ENCODE measurements around the gene C12orf56.
A peak's percentile ranks its signal among the peaks of the same experiment; 100 is the strongest.

Gene C12orf56, protein sequence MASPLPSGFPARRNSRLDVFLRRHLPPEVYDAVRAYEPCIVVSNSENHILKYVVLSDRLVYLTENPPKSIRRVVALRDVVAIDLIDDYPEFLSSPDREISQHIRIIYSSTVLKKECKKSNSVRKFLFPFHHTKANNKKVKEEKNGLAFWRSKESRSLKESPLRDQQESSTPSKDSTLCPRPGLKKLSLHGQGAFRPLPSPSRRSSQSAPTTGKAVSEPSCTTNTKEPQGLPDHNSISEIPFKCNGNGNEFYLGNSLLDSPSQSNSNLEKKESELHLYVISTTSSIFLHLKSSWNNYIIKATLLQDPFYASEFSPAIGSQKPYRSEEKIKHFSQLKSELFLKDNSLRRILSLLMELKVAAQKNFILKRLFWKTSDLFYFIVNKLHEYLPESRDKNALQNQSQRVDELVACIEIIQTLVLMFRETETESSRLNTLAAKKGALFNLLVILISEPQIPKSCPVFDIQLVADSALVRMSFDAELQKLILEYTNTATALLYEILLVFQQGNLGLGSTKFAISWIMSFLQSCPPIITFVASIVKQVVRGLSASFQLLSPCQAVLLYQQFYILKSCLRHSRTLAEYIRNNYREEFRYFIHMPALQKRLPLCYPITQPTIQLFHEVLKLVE

DNA sequence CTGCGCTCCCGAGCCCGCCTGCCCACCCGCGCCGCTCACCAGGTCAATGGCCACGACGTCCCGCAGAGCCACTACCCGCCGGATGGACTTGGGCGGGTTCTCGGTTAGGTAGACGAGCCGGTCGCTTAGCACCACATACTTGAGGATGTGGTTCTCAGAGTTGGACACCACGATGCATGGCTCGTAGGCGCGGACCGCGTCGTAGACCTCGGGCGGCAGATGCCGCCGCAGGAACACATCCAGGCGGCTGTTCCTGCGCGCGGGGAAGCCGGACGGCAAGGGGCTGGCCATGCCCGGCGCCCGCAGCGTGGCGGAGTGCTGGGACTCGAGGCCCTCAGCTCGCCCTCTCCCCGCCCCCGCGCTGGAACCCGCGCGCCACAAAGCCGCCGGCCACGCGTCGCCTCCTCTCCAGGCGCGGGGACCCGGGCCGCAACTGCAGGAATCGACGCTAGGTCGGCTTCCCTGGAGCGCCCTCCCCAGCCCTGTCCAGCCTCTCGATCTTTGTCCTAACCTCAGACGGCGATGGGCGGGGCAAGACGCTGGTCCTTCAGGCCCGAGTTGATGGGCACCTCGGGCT, at the start of gene C12orf56:
TSS of gene C12orf56 (minus strand) at position 484 of the 577 bp plus-strand sequence. CDS start at position 291, 193 bp downstream.
- Mint-ChIP-seq H3K36me3 (ENCODE audit: low read depth) (no peaks in the 10 kb centered on the region), H3K27ac (peak within 1 kb of the TSS; percentile 23), H3K4me3 (peak within 1 kb of the TSS; percentile 69), H3K4me1 (ENCODE audit: low read depth) (peaks cover 14% of the 10 kb centered on the region), H3K9me3 (no peaks in the 10 kb centered on the region), H3K27me3 (peaks cover 22% of the 10 kb centered on the region)

- peaks cover 4% of the 10 kb centered on the region for H3K4me1 Mint-ChIP-seq (ENCODE audit: low read depth)
- no peaks in the 10 kb centered on the region for H3K9me3 Mint-ChIP-seq
- no peak overlapping the region for H3K4me3 Mint-ChIP-seq
- no peak overlapping the region for H3K27ac Mint-ChIP-seq
- no peaks in the 10 kb centered on the region for H3K27me3 Mint-ChIP-seq
- peaks cover 80% of the 10 kb centered on the region for H3K36me3 Mint-ChIP-seq (ENCODE audit: low read depth)
Measured at GRCh38 chr12:64440100-64440499, 49.5 kb upstream of the C12orf56 start.

DNA sequence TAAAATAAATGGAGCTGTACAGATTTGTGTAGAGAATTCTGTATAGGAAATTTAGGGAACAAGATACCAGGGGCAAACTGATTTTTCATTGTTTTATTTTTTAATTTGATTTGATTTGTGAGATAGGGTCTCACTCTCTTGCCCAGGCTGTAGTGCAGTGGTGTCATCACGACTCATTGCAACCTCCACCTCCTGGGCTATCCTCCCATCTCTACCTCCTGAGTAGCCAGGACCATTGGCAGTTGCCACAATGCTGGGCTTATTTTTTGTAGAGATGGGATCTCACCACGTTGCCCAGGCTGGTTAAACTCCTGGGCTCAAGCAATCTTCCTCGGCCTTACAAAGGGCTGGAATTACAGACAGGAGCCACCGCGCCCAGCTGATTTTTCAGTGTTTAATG, 43.4 kb upstream of the C12orf56 start:
- Mint-ChIP-seq H3K27ac (no peak overlapping the region), H3K4me1 (ENCODE audit: low read depth) (no peaks in the 10 kb centered on the region), H3K36me3 (ENCODE audit: low read depth) (peaks cover 87% of the 10 kb centered on the region), H3K27me3 (no peaks in the 10 kb centered on the region), H3K9me3 (no peaks in the 10 kb centered on the region), H3K4me3 (no peak overlapping the region)

- Mint-ChIP-seq H3K4me1 (ENCODE audit: low read depth) (no peaks in the 10 kb centered on the region), H3K27ac (no peak overlapping the region), H3K36me3 (ENCODE audit: low read depth) (peaks cover 84% of the 10 kb centered on the region), H3K27me3 (no peaks in the 10 kb centered on the region), H3K9me3 (no peaks in the 10 kb centered on the region), H3K4me3 (no peak overlapping the region)
Measured at GRCh38 chr12:64431791-64432190, 41.2 kb upstream of the C12orf56 start.

GRCh38 chr12:64430886-64431285, 40.3 kb upstream of the C12orf56 start:
- no peak overlapping the region for H3K27ac Mint-ChIP-seq
- no peaks in the 10 kb centered on the region for H3K4me1 Mint-ChIP-seq (ENCODE audit: low read depth)
- no peak overlapping the region for H3K4me3 Mint-ChIP-seq
- H3K36me3 Mint-ChIP-seq (ENCODE audit: low read depth): peaks cover 86% of the 10 kb centered on the region
- no peaks in the 10 kb centered on the region for H3K27me3 Mint-ChIP-seq
- H3K9me3 Mint-ChIP-seq: no peaks in the 10 kb centered on the region

DNA sequence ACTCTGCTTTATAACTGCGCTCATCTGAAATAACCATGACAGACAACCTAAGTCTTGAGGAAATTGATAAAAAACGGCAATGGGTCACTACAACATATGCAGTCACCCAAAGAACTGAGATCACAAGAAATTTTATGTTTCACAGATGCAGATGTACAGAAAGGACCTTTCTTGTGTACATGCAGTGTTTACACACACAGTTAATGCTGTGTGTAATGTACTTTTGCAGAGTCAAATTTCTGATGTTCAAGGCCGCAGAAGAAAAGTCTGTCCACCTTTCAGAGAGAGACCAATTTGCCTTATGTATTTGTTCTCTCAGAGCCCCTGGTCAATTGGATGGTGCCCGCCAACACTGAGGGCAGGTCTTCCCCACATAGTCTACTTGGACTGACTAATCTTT, 38.4 kb upstream of the C12orf56 start:
- Mint-ChIP-seq H3K27me3 (no peaks in the 10 kb centered on the region), H3K4me1 (ENCODE audit: low read depth) (no peaks in the 10 kb centered on the region), H3K9me3 (no peaks in the 10 kb centered on the region), H3K4me3 (no peak overlapping the region), H3K36me3 (ENCODE audit: low read depth) (peaks cover 87% of the 10 kb centered on the region), H3K27ac (no peak overlapping the region)

DNA sequence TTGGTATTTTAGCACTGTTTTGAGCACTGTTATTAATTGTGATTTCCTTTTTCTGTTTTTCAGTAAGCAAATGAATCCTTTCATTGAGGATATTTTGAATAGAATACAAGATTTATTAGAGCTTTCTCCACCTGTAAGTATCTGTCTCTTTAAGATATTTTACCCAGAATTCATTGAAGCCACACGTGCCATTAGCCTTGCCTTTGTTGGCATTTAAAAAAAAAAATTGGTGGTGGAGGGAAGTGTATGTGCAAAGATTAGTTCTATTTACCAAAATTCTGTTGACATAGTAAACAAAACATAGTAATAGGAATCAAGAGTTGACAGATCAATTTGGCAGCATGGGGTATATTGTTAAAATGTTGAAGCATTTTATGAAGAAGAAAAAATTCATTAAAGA, 37.4 kb upstream of the C12orf56 start:
- H3K9me3 Mint-ChIP-seq: no peaks in the 10 kb centered on the region
- peaks cover 89% of the 10 kb centered on the region for H3K36me3 Mint-ChIP-seq (ENCODE audit: low read depth)

DNA sequence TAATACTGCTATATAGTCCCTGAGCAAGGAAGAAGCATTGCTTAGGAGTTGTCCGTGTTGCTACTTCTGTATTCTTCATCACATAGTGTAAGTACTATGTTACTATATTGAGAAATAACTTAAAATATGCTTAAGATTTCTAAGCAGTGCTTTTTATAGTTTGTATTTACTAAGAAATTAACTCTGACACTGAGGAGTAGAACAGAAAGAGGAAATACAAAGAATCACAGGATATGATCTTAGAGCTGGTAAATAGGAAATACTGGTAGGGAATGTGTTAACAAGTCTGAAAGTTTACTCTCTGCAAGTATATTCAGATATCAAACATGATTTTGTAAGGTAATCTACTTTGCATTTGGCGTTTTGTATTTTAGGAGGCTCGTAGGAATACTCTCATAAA, 29.1 kb upstream of the C12orf56 start:
- Mint-ChIP-seq H3K27ac (no peak overlapping the region), H3K36me3 (ENCODE audit: low read depth) (peaks cover 87% of the 10 kb centered on the region), H3K4me3 (no peak overlapping the region), H3K27me3 (no peaks in the 10 kb centered on the region), H3K9me3 (no peaks in the 10 kb centered on the region), H3K4me1 (ENCODE audit: low read depth) (peaks cover 27% of the 10 kb centered on the region)

More for the DNA sequence above, 37.4 kb upstream of the C12orf56 start:
- Mint-ChIP-seq H3K4me3 (no peak overlapping the region), H3K4me1 (ENCODE audit: low read depth) (no peaks in the 10 kb centered on the region), H3K27ac (no peak overlapping the region), H3K27me3 (no peaks in the 10 kb centered on the region)

- Mint-ChIP-seq H3K4me1 (ENCODE audit: low read depth) (peaks cover 27% of the 10 kb centered on the region), H3K27me3 (no peaks in the 10 kb centered on the region), H3K4me3 (peak overlapping the region; percentile 37), H3K27ac (peak overlapping the region; percentile 83), H3K36me3 (ENCODE audit: low read depth) (peaks cover 87% of the 10 kb centered on the region), H3K9me3 (no peaks in the 10 kb centered on the region)
Measured at GRCh38 chr12:64418209-64418608, 27.7 kb upstream of the C12orf56 start.

DNA sequence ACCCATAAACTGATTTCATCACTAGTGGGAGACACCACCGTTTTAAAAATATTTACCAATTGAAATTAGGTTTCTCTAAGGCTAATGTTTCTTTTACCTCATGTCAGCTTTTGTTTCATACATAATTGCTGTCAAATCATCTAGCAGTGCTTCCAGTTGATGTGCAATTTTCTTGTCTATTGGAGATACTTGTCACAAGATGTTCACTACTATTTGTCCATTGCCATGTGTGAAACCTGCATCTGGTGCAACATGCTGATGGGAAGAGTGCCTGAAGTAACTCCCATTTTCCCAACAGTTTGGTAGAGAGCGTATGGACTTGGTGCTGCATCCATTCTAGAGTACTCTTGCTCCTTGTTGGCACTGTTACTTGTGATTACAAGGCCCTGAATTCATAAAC, 23.3 kb upstream of the C12orf56 start:
- Mint-ChIP-seq H3K9me3 (no peaks in the 10 kb centered on the region), H3K36me3 (ENCODE audit: low read depth) (peaks cover 83% of the 10 kb centered on the region), H3K27me3 (no peaks in the 10 kb centered on the region), H3K4me3 (no peak overlapping the region), H3K27ac (no peak overlapping the region), H3K4me1 (ENCODE audit: low read depth) (peaks cover 26% of the 10 kb centered on the region)

GRCh38 chr12:64412459-64412858, 21.9 kb upstream of the C12orf56 start:
- Mint-ChIP-seq H3K27me3 (no peaks in the 10 kb centered on the region), H3K4me1 (ENCODE audit: low read depth) (peaks cover 17% of the 10 kb centered on the region), H3K36me3 (ENCODE audit: low read depth) (peaks cover 77% of the 10 kb centered on the region), H3K9me3 (no peaks in the 10 kb centered on the region), H3K27ac (no peak overlapping the region), H3K4me3 (no peak overlapping the region)

DNA sequence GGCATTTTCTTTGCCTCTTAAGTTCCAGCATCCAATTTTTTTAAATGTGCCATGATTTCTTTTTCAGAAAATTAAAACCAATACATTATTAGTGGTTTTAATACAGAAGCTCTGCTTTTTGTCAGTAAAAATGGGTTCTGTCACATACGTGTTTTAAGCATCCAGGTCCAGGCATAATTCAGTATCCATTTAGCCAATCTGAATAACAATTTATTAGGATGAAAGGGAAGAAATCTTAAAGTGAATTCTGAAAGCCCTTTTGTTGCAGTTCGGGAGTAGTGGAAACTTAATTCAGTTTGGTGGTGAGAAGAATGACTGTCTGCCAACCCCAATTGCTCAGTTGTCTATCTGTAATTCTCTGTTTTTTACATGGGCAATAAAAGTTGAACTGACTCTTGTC, 20.9 kb upstream of the C12orf56 start:
- no peaks in the 10 kb centered on the region for H3K27me3 Mint-ChIP-seq
- H3K36me3 Mint-ChIP-seq (ENCODE audit: low read depth): peaks cover 77% of the 10 kb centered on the region

GRCh38 chr12:64407342-64408223, 17.0 kb upstream of the C12orf56 start:
- H3K27ac Mint-ChIP-seq: no peak overlapping the region
- H3K27me3 Mint-ChIP-seq: no peaks in the 10 kb centered on the region
- peaks cover 28% of the 10 kb centered on the region for H3K4me1 Mint-ChIP-seq (ENCODE audit: low read depth)
- no peaks in the 10 kb centered on the region for H3K9me3 Mint-ChIP-seq
- no peak overlapping the region for H3K4me3 Mint-ChIP-seq
- peaks cover 55% of the 10 kb centered on the region for H3K36me3 Mint-ChIP-seq (ENCODE audit: low read depth)

More for the DNA sequence above, 20.9 kb upstream of the C12orf56 start:
- Mint-ChIP-seq H3K4me3 (no peak overlapping the region), H3K9me3 (no peaks in the 10 kb centered on the region), H3K4me1 (ENCODE audit: low read depth) (peaks cover 17% of the 10 kb centered on the region), H3K27ac (no peak overlapping the region)

GRCh38 chr12:64404470-64405256, 14.1 kb upstream of the C12orf56 start:
- H3K27me3 Mint-ChIP-seq: no peaks in the 10 kb centered on the region
- peaks cover 28% of the 10 kb centered on the region for H3K4me1 Mint-ChIP-seq (ENCODE audit: low read depth)
- H3K36me3 Mint-ChIP-seq (ENCODE audit: low read depth): peaks cover 30% of the 10 kb centered on the region
- peak overlapping the region; percentile 99 for H3K27ac Mint-ChIP-seq
- H3K9me3 Mint-ChIP-seq: no peaks in the 10 kb centered on the region
- H3K4me3 Mint-ChIP-seq: peak overlapping the region; percentile 97

All from stimulated activated naive CD8-positive, alpha-beta T cell treated with anti-CD3 and anti-CD28 coated beads, Interleukin-15, Interleukin-2, amounts not matched to agents 100 ng/mL and 50 ng/mL, for 24 hours (primary cell).